Prostate gland (tissue), 2 donors: ENCODE results near the gene DHPS. TPM values are rescaled to one million over a fixed set of nuclear protein-coding genes. Genes with fewer than 3 reads are reported as not detected.
A peak's percentile ranks its signal among the peaks of the same experiment; 100 is the strongest.

Experiments used
- DNase-seq: peaks from one replicate; pipeline ENCODE4 v3.0.0-alpha.2; 2019; ENCODE audit warnings: low spot score
- H3K27ac ChIP-seq, 2 donors: fragments of 200-600 bp; sonication (generic); 2 replicates each; pipeline ENCODE4 v1.5.1; 2017 to 2019
- H3K27me3 ChIP-seq: fragments of 200-600 bp; sonication (generic); replicated peaks from 2 replicates; pipeline ENCODE4 v1.5.1; 2019; ENCODE audit not compliant: insufficient read depth
- H3K36me3 ChIP-seq, 2 donors: fragments of 200-600 bp; sonication (generic); 1 replicate in 1 of 2; 2 replicates in 1 of 2; pipeline versions ENCODE4 v1.5.1 to v1.8.1; 2017 to 2019
- H3K4me1 ChIP-seq: fragments of 200-600 bp; sonication (generic); replicated peaks from 2 replicates; pipeline ENCODE4 v1.5.1; 2019
- H3K4me3 ChIP-seq, 2 donors: fragments of 200-600 bp; sonication (generic); 2 replicates each; pipeline ENCODE4 v1.5.1; 2017 to 2019
- H3K9me3 ChIP-seq: fragments of 200-600 bp; sonication (generic); 2 replicates; pipeline ENCODE4 v1.5.1; 2017
- CTCF ChIP-seq, 4 experiments: fragments of 200-600 bp in 2 of 4; fragments of 450-650 bp in 2 of 4; sonication (generic) in 2 of 4; IDR thresholded peaks; 1 replicate in 3 of 4; 2 replicates in 1 of 4; pipeline ENCODE4 v1.5.1; 2016 to 2019; ENCODE audit warnings: antibody characterized with exemption in 4 of 4, mild to moderate bottlenecking in 2 of 4, moderate library complexity in 2 of 4
- POLR2A ChIP-seq: fragments of 450-650 bp; IDR thresholded peaks from one replicate; pipeline ENCODE4 v1.6.1; 2016; ENCODE audit warnings: antibody characterized with exemption, mild to moderate bottlenecking
- POLR2AphosphoS5 ChIP-seq: sonication (generic); formaldehyde crosslinking; IDR thresholded peaks from one replicate; pipeline ENCODE4 v1.6.1; 2017; ENCODE audit warnings: antibody characterized with exemption
- WGBS: methylation state at CpG from one replicate; pipeline ENCODE4 v1.1.5; 2018; 5-methylcytosine and 5-hydroxymethylcytosine counted together
- intact Hi-C: fragments of 100-400 bp; cut with DNase I; formaldehyde crosslinking; loops from one replicate; pipeline ENCODE4 v1.14.2; 2022
- total RNA-seq, 2 donors: library from RNA; depleted of rRNA; stranded (reverse); fragments of >200 nt; gene quantifications; one replicate each; pipeline ENCODE4 v1.1.0, GENCODE V29; 2016

DHPS gene
- total RNA-seq, 2 donors from 2014 or later: 140 to 178 TPM

- Histone ChIP-seq H3K27me3 (no peaks in the 10 kb centered on the region), H3K4me1 (peaks cover 22% of the 10 kb centered on the region), H3K4me3 (peak within 1 kb of the TSS; percentile 86 to 87), H3K27ac (peak within 1 kb of the TSS; percentile 55 to 57), H3K36me3 (no peaks in the 10 kb centered on the region), H3K9me3 (no peaks in the 10 kb centered on the region)
- TF ChIP-seq POLR2AphosphoS5: peak; percentile 45
- TF ChIP-seq POLR2A: no peak
- no peak for TF ChIP-seq CTCF (IDR thresholded peaks at IDR 0.05)
- DNase-seq: peak; percentile 55
- intact Hi-C loops: loop anchor here (5.0 kb wide), 1 partner anchor 54 kb away; the partner anchor contains the start of genes ZNF490 and ZNF791
- 1% methylated on average over 33 of the region's 46 CpGs for WGBS
These were observed 15.2 kb downstream of the DHPS start, which contains the start of the genes MAN2B1 and WDR83 for GRCh38 chr19:12666265-12667048. Gene MAN2B1 (minus strand): TSS chr19:12666742. CDS start chr19:12666701, 41 bp downstream. Gene WDR83 (plus strand): TSS chr19:12666807. CDS start chr19:12669791, 2,984 bp downstream.

- intact Hi-C loops: loop anchor here (5.0 kb wide), 1 partner anchor 53 kb away; the partner anchor contains the start of genes ZNF490 and ZNF791
- Histone ChIP-seq H3K4me3 (peak overlapping the region; percentile 86 to 87), H3K27ac (no peak overlapping the region), H3K4me1 (peaks cover 21% of the 10 kb centered on the region), H3K27me3 (no peaks in the 10 kb centered on the region), H3K36me3 (no peaks in the 10 kb centered on the region), H3K9me3 (no peaks in the 10 kb centered on the region)
- WGBS: 35% methylated on average over 12 of the region's 12 CpGs
- DNase-seq: no peak
- TF ChIP-seq CTCF (IDR thresholded peaks at IDR 0.05): no peak
- no peak for TF ChIP-seq POLR2A
- no peak for TF ChIP-seq POLR2AphosphoS5
These were observed 15.9 kb downstream of the DHPS start for GRCh38 chr19:12665671-12666264.

- no peaks in the 10 kb centered on the region for H3K36me3 ChIP-seq
- H3K4me3 ChIP-seq: no peak overlapping the region
- peaks cover 16% of the 10 kb centered on the region for H3K4me1 ChIP-seq
- WGBS: 84% methylated on average over 10 of the region's 10 CpGs
- DNase-seq: no peak
- intact Hi-C loops: loop anchor here (5.0 kb wide), 1 partner anchor 53 kb away; the partner anchor contains the start of genes ZNF490 and ZNF791
- no peaks in the 10 kb centered on the region for H3K9me3 ChIP-seq
- H3K27me3 ChIP-seq: no peaks in the 10 kb centered on the region
- no peak for TF ChIP-seq POLR2A
- TF ChIP-seq CTCF (IDR thresholded peaks at IDR 0.05): no peak
- no peak for TF ChIP-seq POLR2AphosphoS5
- H3K27ac ChIP-seq: no peak overlapping the region
These were observed 16.5 kb downstream of the DHPS start for GRCh38 chr19:12665281-12665573.

- H3K27ac ChIP-seq: no peak overlapping the region
- no peak overlapping the region for H3K4me3 ChIP-seq
- WGBS: 80% methylated on average over 29 of the region's 29 CpGs
- no peak for TF ChIP-seq CTCF (IDR thresholded peaks at IDR 0.05)
- TF ChIP-seq POLR2AphosphoS5: no peak
- TF ChIP-seq POLR2A: no peak
- DNase-seq: no peak
- H3K9me3 ChIP-seq: no peaks in the 10 kb centered on the region
- no peaks in the 10 kb centered on the region for H3K27me3 ChIP-seq
- peaks cover 13% of the 10 kb centered on the region for H3K4me1 ChIP-seq
- no peaks in the 10 kb centered on the region for H3K36me3 ChIP-seq
- intact Hi-C loops: loop anchor here (5.0 kb wide), 1 partner anchor 52 kb away; the partner anchor contains the start of genes ZNF490 and ZNF791
These were observed 17.0 kb downstream of the DHPS start for GRCh38 chr19:12664406-12665280.
